ENCODE measurements around the gene NUTM2A.
"Not testable (repeated sequence)": the region's sequence is repeated elsewhere in the genome, so short reads cannot be mapped to it uniquely, and the experiment has no call there.

The NUTM2A gene

GRCh38 chr10:87225148-87225547 is at the start of gene NUTM2A:
NUTM2A (plus strand) TSS chr10:87225448; CDS start chr10:87225831, 383 bp downstream.
- H3K36me3 ChIP-seq; H3K4me3 ChIP-seq; H3K9me3 ChIP-seq; H3K27ac ChIP-seq; DNase-seq; H3K4me1 ChIP-seq; intact Hi-C loops (cut with DNase I; ENCODE audit: low total_unique reads); H3K27me3 ChIP-seq: not testable (repeated sequence)

- intact Hi-C loops (cut with DNase I; ENCODE audit: low total_unique reads); H3K27ac ChIP-seq; H3K36me3 ChIP-seq; DNase-seq; H3K9me3 ChIP-seq; H3K4me3 ChIP-seq; H3K27me3 ChIP-seq; H3K4me1 ChIP-seq: not testable (repeated sequence)
These were observed 47.7 kb upstream of the NUTM2A start for GRCh38 chr10:87177587-87177986.

GRCh38 chr10:87184421-87184820 is 40.8 kb upstream of the NUTM2A start:
- H3K9me3 ChIP-seq; H3K27me3 ChIP-seq; intact Hi-C loops (cut with DNase I; ENCODE audit: low total_unique reads); H3K4me3 ChIP-seq; H3K27ac ChIP-seq; H3K4me1 ChIP-seq: not testable (repeated sequence)
- peak in 1 of 2 donors; percentile 30 for DNase-seq
- peaks cover 13 to 17% (median 14%) of the 10 kb centered on the region in 3 donors for H3K36me3 ChIP-seq

GRCh38 chr10:87186016-87186415 is 39.2 kb upstream of the NUTM2A start:
- H3K27me3 ChIP-seq; H3K27ac ChIP-seq; H3K4me1 ChIP-seq; H3K9me3 ChIP-seq; intact Hi-C loops (cut with DNase I; ENCODE audit: low total_unique reads); DNase-seq; H3K4me3 ChIP-seq: not testable (repeated sequence)
- peaks cover 13 to 20% (median 17%) of the 10 kb centered on the region in 3 donors for H3K36me3 ChIP-seq

- H3K27ac ChIP-seq; intact Hi-C loops (cut with DNase I; ENCODE audit: low total_unique reads); H3K27me3 ChIP-seq; DNase-seq; H3K4me3 ChIP-seq; H3K9me3 ChIP-seq; H3K4me1 ChIP-seq: not testable (repeated sequence)
- peaks cover 13 to 26% (median 17%) of the 10 kb centered on the region in 3 donors for H3K36me3 ChIP-seq
These were observed 37.7 kb upstream of the NUTM2A start for GRCh38 chr10:87187573-87187972.

- H3K4me3 ChIP-seq; H3K27ac ChIP-seq; H3K4me1 ChIP-seq; intact Hi-C loops (cut with DNase I; ENCODE audit: low total_unique reads); H3K27me3 ChIP-seq; DNase-seq; H3K9me3 ChIP-seq: not testable (repeated sequence)
- peaks cover 12 to 26% (median 13%) of the 10 kb centered on the region in 3 donors for H3K36me3 ChIP-seq
These were observed 33.4 kb upstream of the NUTM2A start for GRCh38 chr10:87191841-87192240.

- H3K27me3 ChIP-seq; H3K36me3 ChIP-seq; H3K4me3 ChIP-seq; H3K9me3 ChIP-seq; H3K27ac ChIP-seq; intact Hi-C loops (cut with DNase I; ENCODE audit: low total_unique reads): not testable (repeated sequence)
- peaks cover 0 to 11% (median 5%) of the 10 kb centered on the region in 4 donors for H3K4me1 ChIP-seq
- peak; percentile 39 to 76 for DNase-seq
These were observed 24.3 kb upstream of the NUTM2A start for GRCh38 chr10:87200924-87201323.

GRCh38 chr10:87204801-87205200 is 20.4 kb upstream of the NUTM2A start:
- H3K4me3 ChIP-seq; intact Hi-C loops (cut with DNase I; ENCODE audit: low total_unique reads): not testable (repeated sequence)
- H3K27ac ChIP-seq: peak overlapping the region in 1 of 2 donors; percentile 70

GRCh38 chr10:87206922-87207321 is 18.3 kb upstream of the NUTM2A start:
- peaks cover 0 to 21% (median 5%) of the 10 kb centered on the region in 4 donors for H3K4me1 ChIP-seq
- DNase-seq; H3K27me3 ChIP-seq; H3K36me3 ChIP-seq; H3K9me3 ChIP-seq; intact Hi-C loops (cut with DNase I; ENCODE audit: low total_unique reads); H3K4me3 ChIP-seq: not testable (repeated sequence)
- peak overlapping the region; percentile 42 to 63 for H3K27ac ChIP-seq

More at GRCh38 chr10:87204801-87205200, 20.4 kb upstream of the NUTM2A start:
- not testable (repeated sequence) for DNase-seq, H3K27me3 ChIP-seq, H3K9me3 ChIP-seq, H3K36me3 ChIP-seq
- peaks cover 0 to 19% (median 5%) of the 10 kb centered on the region in 4 donors for H3K4me1 ChIP-seq

- intact Hi-C loops (cut with DNase I; ENCODE audit: low total_unique reads); DNase-seq; H3K27ac ChIP-seq: not testable (repeated sequence)
These were observed 14.9 kb upstream of the NUTM2A start for GRCh38 chr10:87210309-87210708.

GRCh38 chr10:87211848-87212247 is 13.4 kb upstream of the NUTM2A start:
- H3K27me3 ChIP-seq; H3K9me3 ChIP-seq; H3K4me3 ChIP-seq; H3K27ac ChIP-seq; DNase-seq; H3K36me3 ChIP-seq; H3K4me1 ChIP-seq; intact Hi-C loops (cut with DNase I; ENCODE audit: low total_unique reads): not testable (repeated sequence)

More at GRCh38 chr10:87210309-87210708, 14.9 kb upstream of the NUTM2A start:
- not testable (repeated sequence) for H3K27me3 ChIP-seq, H3K9me3 ChIP-seq, H3K4me3 ChIP-seq, H3K36me3 ChIP-seq
- H3K4me1 ChIP-seq: peaks cover 0 to 15% (median 0%) of the 10 kb centered on the region in 4 donors

- DNase-seq; H3K4me3 ChIP-seq; H3K27ac ChIP-seq; H3K4me1 ChIP-seq; intact Hi-C loops (cut with DNase I; ENCODE audit: low total_unique reads); H3K36me3 ChIP-seq; H3K9me3 ChIP-seq; H3K27me3 ChIP-seq: not testable (repeated sequence)
These were observed 12.0 kb upstream of the NUTM2A start for GRCh38 chr10:87213150-87213765.

- H3K9me3 ChIP-seq; DNase-seq; H3K27me3 ChIP-seq; H3K4me1 ChIP-seq; H3K36me3 ChIP-seq; H3K4me3 ChIP-seq; intact Hi-C loops (cut with DNase I; ENCODE audit: low total_unique reads); H3K27ac ChIP-seq: not testable (repeated sequence)
These were observed 11.4 kb upstream of the NUTM2A start for GRCh38 chr10:87213806-87214205.

- H3K36me3 ChIP-seq; DNase-seq; H3K27me3 ChIP-seq; H3K4me3 ChIP-seq; H3K27ac ChIP-seq; H3K9me3 ChIP-seq; H3K4me1 ChIP-seq; intact Hi-C loops (cut with DNase I; ENCODE audit: low total_unique reads): not testable (repeated sequence)
These were observed 9.1 kb upstream of the NUTM2A start for GRCh38 chr10:87216120-87216519.

GRCh38 chr10:87219370-87219769 is 5.9 kb upstream of the NUTM2A start:
- H3K9me3 ChIP-seq; H3K4me1 ChIP-seq; H3K36me3 ChIP-seq; H3K27ac ChIP-seq; H3K4me3 ChIP-seq; H3K27me3 ChIP-seq; intact Hi-C loops (cut with DNase I; ENCODE audit: low total_unique reads); DNase-seq: not testable (repeated sequence)

All from tibial artery (tissue), 4 donors.